Activated T-cell treated with anti-CD3 and anti-CD28 coated beads for 24 hours (primary cell): Measurements from ENCODE around the gene WRAP73.
"Not testable (repeated sequence)": the region's sequence is repeated elsewhere in the genome, so short reads cannot be mapped to it uniquely, and the experiment has no call there.

Experiments
- DNase-seq: peaks from one replicate; pipeline ENCODE4 v3.0.0-alpha.2; 2020; ENCODE audit warnings: low read depth

The WRAP73 gene

GRCh38 chr1:3630161-3630611 is 19.7 kb downstream of the WRAP73 start:
- DNase-seq: no peak

DNA sequence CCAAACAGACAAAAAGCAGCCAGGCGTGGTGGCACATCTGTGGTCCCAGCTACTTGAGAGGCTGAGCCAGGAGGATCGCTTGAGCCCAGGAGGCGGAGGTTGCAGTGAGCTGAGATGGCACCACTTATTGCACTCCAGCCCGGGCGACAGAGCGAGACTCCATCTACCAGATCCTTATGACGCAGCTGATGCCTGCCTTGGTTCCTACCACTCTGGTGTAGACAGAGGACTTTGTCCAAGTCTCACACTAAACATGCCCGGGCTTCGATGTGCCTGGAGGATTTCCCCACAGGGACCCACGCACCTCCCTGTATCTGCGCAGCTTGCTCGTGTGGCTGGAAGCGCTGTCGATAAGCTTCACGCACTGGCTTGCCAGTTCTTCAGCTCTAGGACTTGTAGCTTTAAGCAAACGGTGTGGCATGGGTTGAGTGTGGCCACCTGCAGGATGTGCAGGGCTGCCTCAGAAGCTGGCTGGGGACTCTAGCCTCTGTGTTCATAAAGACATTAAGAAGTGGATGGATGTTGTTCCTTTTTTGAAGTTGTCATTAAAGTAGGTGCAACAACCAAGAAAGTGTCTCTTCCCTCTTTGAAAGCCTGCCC is 20.2 kb downstream of the WRAP73 start:
- DNase-seq: no peak

DNA sequence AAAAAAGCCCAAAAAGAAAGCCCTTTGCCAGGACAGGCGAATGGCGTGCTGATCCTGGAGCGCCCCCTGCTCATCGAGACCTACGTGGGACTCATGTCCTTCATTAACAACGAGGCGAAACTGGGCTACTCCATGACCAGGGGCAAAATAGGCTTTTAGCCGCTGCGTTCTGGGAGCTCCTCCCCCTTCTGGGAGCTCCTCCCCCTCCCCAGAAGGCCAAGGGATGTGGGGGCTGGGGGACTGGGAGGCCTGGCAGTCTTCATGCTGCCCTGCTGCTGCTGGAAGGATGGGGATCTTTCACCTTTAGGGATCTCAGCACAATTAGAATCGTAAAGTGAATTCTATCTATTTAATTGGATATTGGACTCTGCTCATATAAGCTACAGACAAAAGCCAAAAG is 21.5 kb downstream of the WRAP73 start:
- DNase-seq: no peak

- no peak for DNase-seq
Measured at GRCh38 chr1:3627515-3628253, 22.2 kb downstream of the WRAP73 start.

DNA sequence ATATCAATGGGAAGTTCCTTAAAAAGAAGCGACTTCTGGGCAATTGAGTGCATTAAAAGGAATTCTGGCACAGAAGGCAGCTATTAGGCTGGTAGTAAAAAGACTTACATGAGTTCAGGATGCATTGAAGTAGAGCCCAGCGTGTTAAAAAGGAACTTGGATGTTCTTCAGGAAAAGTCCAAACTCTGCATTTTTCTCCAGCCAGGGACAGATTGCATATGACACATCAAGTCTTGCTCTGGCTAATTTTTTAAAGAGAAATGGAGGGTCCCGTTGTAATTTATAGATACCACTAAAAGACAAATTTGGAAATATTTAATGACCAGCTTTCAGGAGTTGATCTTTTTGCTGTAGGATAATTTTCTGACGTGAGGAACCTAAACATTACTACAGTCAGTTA is 23.9 kb downstream of the WRAP73 start:
- no peak for DNase-seq

GRCh38 chr1:3625151-3625907 is 24.6 kb downstream of the WRAP73 start:
- no peak for DNase-seq

GRCh38 chr1:3624200-3625136 is 25.4 kb downstream of the WRAP73 start, which contains the start of gene TPRG1L:
TSS of gene TPRG1L (plus strand) at chr1:3625015. CDS start at chr1:3625073, 58 bp downstream.
- DNase-seq: peak; percentile 98

DNA sequence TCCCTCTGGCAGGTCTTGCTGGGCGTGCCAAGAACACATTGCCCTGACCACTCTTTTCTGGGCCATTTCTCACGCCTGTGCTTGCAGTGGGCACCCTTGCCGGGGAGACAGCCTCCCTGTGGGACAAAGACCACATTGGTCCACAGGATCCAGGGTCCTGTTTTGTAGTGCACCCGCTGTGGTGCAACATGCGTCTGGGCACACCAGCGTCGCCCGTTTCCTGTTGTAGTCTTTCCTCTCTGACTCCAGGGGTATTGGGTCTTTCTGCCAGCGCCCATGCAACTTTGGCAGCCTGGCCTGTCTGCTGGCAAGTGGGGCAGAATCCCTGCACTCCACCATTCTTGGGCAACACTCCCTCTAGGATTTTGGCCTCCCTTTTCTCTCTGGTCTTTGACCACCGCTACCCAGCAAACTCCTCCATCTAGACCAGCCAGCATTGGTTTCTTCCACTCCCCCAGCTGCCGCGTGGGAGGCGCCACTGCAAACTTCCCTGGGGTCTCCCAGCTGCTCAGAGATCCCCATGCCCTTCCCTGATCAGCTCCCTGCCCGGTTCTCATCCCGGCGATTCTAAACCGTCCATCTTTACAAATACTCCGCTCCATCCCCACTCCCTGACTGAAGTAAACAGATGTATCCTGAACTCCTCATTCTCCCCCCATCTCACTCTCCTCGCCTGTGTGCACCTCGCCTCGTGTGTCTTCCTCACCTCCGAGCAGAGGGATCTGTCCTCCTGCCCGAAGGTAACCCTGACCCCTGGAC is 26.3 kb downstream of the WRAP73 start:
- DNase-seq: no peak

DNA sequence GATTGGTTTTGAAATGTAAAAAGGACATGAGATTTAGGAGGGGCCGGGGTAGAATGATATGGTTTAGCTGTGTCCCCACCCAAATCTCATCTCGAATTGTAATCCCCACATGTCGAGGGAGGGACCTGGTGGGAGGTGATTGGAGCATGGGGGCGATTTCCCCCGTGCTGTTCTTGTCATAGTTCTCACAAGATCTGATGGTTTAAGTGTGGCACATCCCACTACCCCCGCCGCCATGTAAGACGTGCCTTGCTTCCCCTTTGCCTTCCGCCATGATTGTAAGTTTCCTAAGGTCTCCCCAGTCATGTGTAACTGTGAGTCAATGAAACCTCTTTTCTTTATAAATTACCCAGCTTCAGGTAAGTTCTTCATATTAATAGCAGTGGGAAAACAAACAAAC is 27.8 kb downstream of the WRAP73 start:
- not testable (repeated sequence) for DNase-seq

DNA sequence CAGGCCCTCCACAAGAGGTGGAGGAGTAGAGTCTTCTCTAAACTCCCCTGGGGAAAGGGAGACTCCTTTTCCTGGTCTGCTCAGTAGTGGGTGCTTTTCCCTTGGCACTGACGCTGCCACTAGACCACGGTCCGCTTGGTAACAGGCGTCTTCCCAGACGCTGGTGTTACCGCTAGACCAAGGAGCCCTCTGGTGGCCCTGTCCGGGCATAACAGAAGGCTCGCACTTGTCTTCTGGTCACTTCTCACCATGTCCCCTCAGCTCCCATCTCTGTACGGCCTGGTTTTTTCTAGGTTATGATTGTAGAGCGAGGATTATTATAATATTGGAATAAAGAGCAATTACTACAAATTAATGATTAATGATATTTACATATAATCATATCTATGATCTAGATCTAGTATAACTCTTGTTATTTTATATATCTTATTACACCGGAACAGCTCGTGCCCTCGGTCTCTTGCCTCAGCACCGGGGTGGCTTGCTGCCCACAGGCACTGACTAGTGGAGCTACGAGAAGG is 28.7 kb downstream of the WRAP73 start:
- DNase-seq: not testable (repeated sequence)

DNA sequence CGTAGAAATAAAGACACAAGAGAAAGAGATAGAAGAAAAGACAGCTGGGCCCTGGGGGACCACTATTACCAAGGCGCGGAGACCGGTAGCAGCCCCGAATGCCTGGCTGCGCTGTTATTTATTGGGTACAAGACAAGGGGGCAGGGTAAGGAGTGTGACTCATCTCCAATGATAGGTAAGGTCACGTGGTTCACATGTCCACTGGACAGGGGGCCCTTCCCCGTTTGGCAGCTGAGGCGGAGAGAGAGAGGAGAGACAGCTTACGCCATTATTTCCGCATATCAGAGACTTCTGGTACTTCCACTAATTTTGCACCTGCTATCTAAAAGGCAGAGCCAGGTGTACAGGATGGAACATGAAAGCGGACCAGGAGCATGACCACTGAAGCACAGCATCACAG is 29.2 kb downstream of the WRAP73 start:
- DNase-seq: no peak

DNA sequence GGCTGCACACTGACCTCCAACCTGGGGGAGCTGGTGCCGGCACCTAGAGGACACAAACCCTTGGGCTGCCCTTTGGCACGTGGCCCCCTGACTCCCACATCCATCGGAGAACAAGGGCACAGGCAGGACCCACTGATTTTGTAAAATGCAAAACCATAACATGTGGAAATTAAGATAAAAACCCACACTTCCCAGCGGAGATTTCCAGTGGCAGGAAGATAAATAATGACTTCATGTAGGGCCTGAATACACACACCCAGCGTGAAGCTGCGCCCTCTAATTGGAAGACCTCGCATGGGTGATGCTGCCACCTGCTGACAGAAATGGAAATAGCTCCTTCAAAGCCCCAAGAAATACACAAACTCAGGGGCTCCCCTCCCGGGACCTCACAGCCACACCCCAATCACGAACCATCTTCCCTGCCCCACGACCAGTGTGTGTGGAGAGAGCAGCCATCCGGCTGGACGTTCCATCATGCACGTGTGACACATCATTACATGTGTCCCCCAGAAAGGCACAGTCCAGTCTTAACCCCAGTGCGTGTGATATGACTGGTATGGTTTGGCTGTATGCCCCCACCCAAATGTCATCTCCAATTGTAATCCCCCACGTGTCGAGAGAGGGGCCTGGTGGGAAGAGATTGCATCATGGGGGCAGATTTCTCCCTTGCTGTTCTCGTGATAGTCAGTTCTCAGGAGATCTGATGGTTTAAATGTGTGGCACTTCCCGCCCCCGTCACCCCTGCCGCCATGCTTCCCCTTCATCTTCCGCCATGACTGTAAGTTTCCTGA is 30.8 kb downstream of the WRAP73 start:
- DNase-seq: peak; percentile 65

DNA sequence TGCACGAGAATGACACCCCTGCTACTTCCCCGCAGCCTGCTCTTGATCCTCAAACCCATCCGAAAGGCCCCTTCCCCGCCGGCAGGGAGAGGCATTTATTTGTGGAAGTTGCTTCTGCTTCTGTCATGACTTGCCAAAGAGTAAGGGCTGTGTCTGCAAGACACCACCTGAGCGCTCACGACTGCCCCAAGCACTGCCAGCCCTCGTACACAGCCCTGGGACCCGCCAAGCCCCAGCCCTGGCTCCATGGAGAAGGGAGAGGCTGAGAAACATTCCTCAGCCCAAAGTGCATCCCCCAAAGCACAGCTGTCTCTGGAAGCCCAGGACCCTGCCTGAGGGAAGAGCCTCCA is 31.4 kb downstream of the WRAP73 start:
- DNase-seq: no peak

GRCh38 chr1:3617806-3618345 is 32.0 kb downstream of the WRAP73 start:
- no peak for DNase-seq

- no peak for DNase-seq
Measured at GRCh38 chr1:3616861-3617260, 33.0 kb downstream of the WRAP73 start.

GRCh38 chr1:3614755-3615742 is 34.9 kb downstream of the WRAP73 start:
- no peak for DNase-seq

DNA sequence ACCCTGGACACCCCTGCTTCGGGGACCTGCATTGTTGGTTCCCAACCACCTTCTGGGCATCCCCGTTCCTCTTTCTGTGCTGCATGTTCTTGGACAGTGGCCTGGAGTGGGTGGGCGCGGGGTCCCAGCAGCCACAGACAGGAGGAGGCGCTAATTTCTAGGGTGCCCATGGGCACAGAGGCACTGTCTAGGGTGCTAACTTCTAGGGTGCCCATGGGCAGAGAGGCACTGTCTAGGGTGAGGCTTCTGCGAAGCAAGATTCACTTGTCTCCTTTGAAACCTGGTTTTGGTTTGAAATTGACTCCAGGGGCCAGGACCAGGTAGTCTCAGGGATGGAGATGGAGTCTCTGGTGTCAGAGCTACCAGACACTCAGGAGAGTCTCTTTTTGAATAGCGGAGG is 37.8 kb downstream of the WRAP73 start:
- no peak for DNase-seq

DNA sequence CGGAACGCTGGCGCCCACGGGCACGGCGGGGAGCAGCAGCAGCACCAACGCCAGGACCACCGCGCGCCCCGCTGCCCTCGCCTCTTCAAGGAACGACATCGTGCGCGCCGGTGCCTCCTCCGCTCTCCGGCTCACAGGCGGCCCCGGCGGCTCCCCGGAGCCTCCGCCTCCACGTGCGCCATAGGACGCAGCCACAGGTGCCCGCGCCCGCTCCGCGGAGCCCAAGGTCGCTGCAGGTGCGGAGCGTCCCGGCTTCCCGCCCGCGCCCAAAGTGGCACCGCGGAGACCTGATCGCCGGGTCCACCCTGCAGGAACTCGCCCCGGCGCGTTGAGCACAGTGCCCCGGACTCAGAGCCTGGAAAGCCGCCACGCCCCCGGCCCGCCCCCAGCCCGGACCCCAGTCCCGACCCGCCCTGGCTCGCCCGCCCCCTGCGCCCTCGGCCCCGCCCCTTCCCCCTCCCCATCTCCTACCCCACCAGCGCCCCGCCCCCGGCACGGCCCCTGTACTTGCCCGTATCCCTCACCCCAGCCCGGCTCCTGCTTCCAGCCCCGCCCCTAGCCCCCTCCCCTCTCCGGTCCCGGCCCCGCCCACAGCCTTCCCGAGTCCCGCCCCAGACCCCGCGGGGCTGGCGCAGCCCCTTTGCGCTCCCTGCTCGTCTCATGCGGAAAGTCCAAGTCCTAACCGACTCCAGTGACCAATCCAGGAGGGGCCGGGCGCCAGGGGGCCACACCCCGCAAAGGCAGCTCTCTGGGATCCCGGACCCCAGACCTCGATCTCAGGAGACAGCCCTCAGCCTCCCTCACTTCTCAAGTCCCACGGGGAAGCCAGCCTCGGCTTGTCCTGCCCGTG is 38.5 kb downstream of the WRAP73 start, which contains the start of gene MEGF6:
Gene MEGF6, minus strand, starts transcription at position 339 of the 850 bp plus-strand sequence. Its CDS starts 240 bp downstream, at position 99.
- DNase-seq: peak; percentile 51
